Uterus (tissue), 4 donors: Measurements from ENCODE around the gene WAS. TPM values are rescaled to one million over a fixed set of nuclear protein-coding genes. Genes with fewer than 3 reads are reported as not detected.

Source experiments
- DNase-seq, 2 donors: peaks; one replicate each; pipeline ENCODE4 v3.0.0-alpha.2; 2019 to 2020
- H3K27ac ChIP-seq, 2 donors: fragments of 200-600 bp; sonication (generic); 1 replicate in 1 of 2; 2 replicates in 1 of 2; pipeline ENCODE4 v1.5.1; 2016 to 2018
- H3K27me3 ChIP-seq, 2 donors: fragments of 200-600 bp; sonication (generic); one replicate each; pipeline ENCODE4 v1.5.1; 2018 to 2019; ENCODE audit warnings: control low read depth in 1 of 2
- H3K36me3 ChIP-seq, 2 donors: fragments of 200-600 bp; sonication (generic); one replicate each; pipeline ENCODE4 v1.5.1; 2019; ENCODE audit warnings: control low read depth in 1 of 2
- H3K4me1 ChIP-seq, 2 donors: fragments of 200-600 bp; sonication (generic); one replicate each; pipeline ENCODE4 v1.5.1; 2018 to 2019; ENCODE audit warnings: control low read depth in 1 of 2
- H3K4me3 ChIP-seq, 2 donors: fragments of 200-600 bp; sonication (generic); 1 replicate in 1 of 2; 2 replicates in 1 of 2; pipeline ENCODE4 v1.5.1; 2018 to 2019; ENCODE audit warnings: mild to moderate bottlenecking in 1 of 2
- H3K9me3 ChIP-seq, 2 donors: fragments of 200-600 bp; sonication (generic); one replicate each; pipeline ENCODE4 v1.5.1; 2019; ENCODE audit warnings: control low read depth in 1 of 2
- CTCF ChIP-seq, 4 experiments: fragments of 200-600 bp in 2 of 4; fragments of 450-650 bp in 2 of 4; sonication (generic) in 2 of 4; IDR thresholded peaks; one replicate each; pipeline ENCODE4 v1.5.1; 2016 to 2019; ENCODE audit warnings: antibody characterized with exemption in 4 of 4, mild to moderate bottlenecking in 2 of 4, moderate library complexity in 1 of 4
- POLR2A ChIP-seq, 2 donors: fragments of 450-650 bp; IDR thresholded peaks; one replicate each; pipeline ENCODE4 v1.6.1; 2016; ENCODE audit warnings: antibody characterized with exemption in 2 of 2, mild to moderate bottlenecking in 1 of 2, moderate library complexity in 1 of 2
- intact Hi-C: fragments of 100-400 bp; cut with DNase I; formaldehyde crosslinking; loops from one replicate; pipeline ENCODE4 v1.15.1; 2023; ENCODE audit warnings: low total_unique reads
- total RNA-seq, 4 donors: library from RNA; depleted of rRNA in 3 of 4; stranded (reverse); fragments of >200 nt in 3 of 4; gene quantifications; one replicate each; pipeline versions ENCODE4 v1.1.0 to v1.2.4, GENCODE V29; 2014 to 2023
- donor health status: DM: yes; HTN: yes; CAD: no.

WAS gene
- total RNA-seq, 4 donors from 2014 or later, result 1.2 to 20.7 (median 1.9) TPM; not detected in 1

GRCh38 chrX:48721916-48722315 lies 38.3 kb downstream of the WAS start:
- H3K9me3 ChIP-seq, result no peaks in the 10 kb centered on the region
- no peaks in the 10 kb centered on the region for H3K4me1 ChIP-seq
- intact Hi-C loops, result no loop called here
- no peak overlapping the region for H3K27ac ChIP-seq
- H3K27me3 ChIP-seq, result no peaks in the 10 kb centered on the region
- TF ChIP-seq POLR2A (IDR thresholded peaks at IDR 0.05) (no peak), CTCF (IDR thresholded peaks at IDR 0.05) (no peak)
- no peak overlapping the region for H3K4me3 ChIP-seq
- DNase-seq, result no peak
- H3K36me3 ChIP-seq, result no peaks in the 10 kb centered on the region

- Histone ChIP-seq H3K9me3 (no peaks in the 10 kb centered on the region), H3K4me1 (no peaks in the 10 kb centered on the region), H3K27ac (no peak overlapping the region), H3K36me3 (no peaks in the 10 kb centered on the region), H3K27me3 (no peaks in the 10 kb centered on the region), H3K4me3 (no peak overlapping the region)
- intact Hi-C loops, result no loop called here
- TF ChIP-seq CTCF (IDR thresholded peaks at IDR 0.05) (no peak), POLR2A (IDR thresholded peaks at IDR 0.05) (no peak)
- DNase-seq, result no peak
Observed at GRCh38 chrX:48726596-48726995, 43.0 kb downstream of the WAS start.

GRCh38 chrX:48728653-48729052 lies 45.1 kb downstream of the WAS start:
- H3K36me3 ChIP-seq, result no peaks in the 10 kb centered on the region
- H3K27ac ChIP-seq, result no peak overlapping the region
- no peaks in the 10 kb centered on the region for H3K4me1 ChIP-seq
- H3K27me3 ChIP-seq, result no peaks in the 10 kb centered on the region
- TF ChIP-seq POLR2A (IDR thresholded peaks at IDR 0.05), result no peak
- TF ChIP-seq CTCF (IDR thresholded peaks at IDR 0.05), result no peak
- intact Hi-C loops, result no loop called here
- DNase-seq, result no peak
- H3K4me3 ChIP-seq, result no peak overlapping the region
- H3K9me3 ChIP-seq, result no peaks in the 10 kb centered on the region

- no peak for TF ChIP-seq POLR2A (IDR thresholded peaks at IDR 0.05)
- TF ChIP-seq CTCF (IDR thresholded peaks at IDR 0.05), result no peak
- Histone ChIP-seq H3K36me3 (no peaks in the 10 kb centered on the region), H3K27ac (no peak overlapping the region), H3K27me3 (no peaks in the 10 kb centered on the region), H3K4me3 (peak overlapping the region in 1 of 2 donors; percentile 18), H3K4me1 (no peaks in the 10 kb centered on the region), H3K9me3 (no peaks in the 10 kb centered on the region)
- intact Hi-C loops, result no loop called here
- no peak for DNase-seq
Observed at GRCh38 chrX:48736303-48736702, 52.7 kb downstream of the WAS start.

- Histone ChIP-seq H3K4me3 (peak overlapping the region; percentile 18 to 48), H3K27ac (peak overlapping the region in 1 of 2 donors; percentile 41), H3K4me1 (no peaks in the 10 kb centered on the region), H3K9me3 (no peaks in the 10 kb centered on the region), H3K36me3 (no peaks in the 10 kb centered on the region), H3K27me3 (no peaks in the 10 kb centered on the region)
- no peak for DNase-seq
- intact Hi-C loops, result no loop called here
- TF ChIP-seq CTCF (IDR thresholded peaks at IDR 0.05) (no peak), POLR2A (IDR thresholded peaks at IDR 0.05) (no peak)
Observed at GRCh38 chrX:48736878-48737212, 53.2 kb downstream of the WAS start.
